ENCODE results near the gene PRR5L. TPM values are rescaled to one million over a fixed set of nuclear protein-coding genes. Genes with fewer than 3 reads are reported as not detected.

Gene PRR5L
- total RNA-seq, 6 experiments from 2014 or later: 19.9 to 27.5 (median 24.9) TPM

DNA sequence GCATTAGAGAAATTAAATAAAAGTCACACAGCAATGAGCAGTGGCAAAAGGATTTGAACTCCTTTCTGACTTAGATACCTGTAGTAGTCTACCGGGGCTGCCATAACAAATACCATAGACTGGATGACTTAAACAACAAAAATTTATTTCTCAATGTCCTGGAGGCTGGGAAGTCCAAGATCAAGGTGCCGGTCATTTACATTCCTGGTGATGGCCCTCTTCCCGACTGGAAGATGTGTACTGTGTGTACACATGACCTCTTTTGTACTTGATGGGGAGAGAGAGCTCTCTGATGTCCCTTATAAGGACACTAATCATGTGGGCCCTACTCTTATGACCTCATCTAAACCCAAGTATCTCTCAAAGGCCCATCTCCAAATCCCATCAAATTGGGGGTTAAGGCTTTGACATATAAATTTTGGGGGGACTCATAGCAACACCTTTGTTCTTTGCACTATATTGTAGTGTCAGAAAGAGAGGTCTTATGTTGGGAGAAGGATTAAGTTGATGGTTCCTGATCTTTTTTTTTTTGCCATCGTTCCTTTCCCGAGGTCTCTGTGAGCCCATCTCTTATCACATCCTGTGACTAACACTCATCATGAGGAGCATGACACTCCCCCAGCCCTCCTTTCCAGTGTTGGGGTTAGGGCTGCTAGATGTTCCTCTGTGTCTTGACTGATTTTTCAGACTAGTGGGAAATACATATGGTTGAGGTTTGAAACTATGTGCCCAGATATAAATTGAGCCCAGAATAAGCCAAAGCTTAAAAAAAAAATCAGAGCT is 109.7 kb downstream of the PRR5L start:
- Mint-ChIP-seq H3K27ac (no peak overlapping the region), H3K4me3 (no peak overlapping the region), H3K4me1 (ENCODE audit: low read depth) (peaks cover 35% of the 10 kb centered on the region), H3K36me3 (ENCODE audit: low read depth) (peaks cover 42% of the 10 kb centered on the region), H3K9me3 (no peaks in the 10 kb centered on the region), H3K27me3 (ENCODE audit: insufficient read depth) (peaks cover 5% of the 10 kb centered on the region; the same call in 1 of the 2 replicates)
- TF ChIP-seq, protein P1, sequence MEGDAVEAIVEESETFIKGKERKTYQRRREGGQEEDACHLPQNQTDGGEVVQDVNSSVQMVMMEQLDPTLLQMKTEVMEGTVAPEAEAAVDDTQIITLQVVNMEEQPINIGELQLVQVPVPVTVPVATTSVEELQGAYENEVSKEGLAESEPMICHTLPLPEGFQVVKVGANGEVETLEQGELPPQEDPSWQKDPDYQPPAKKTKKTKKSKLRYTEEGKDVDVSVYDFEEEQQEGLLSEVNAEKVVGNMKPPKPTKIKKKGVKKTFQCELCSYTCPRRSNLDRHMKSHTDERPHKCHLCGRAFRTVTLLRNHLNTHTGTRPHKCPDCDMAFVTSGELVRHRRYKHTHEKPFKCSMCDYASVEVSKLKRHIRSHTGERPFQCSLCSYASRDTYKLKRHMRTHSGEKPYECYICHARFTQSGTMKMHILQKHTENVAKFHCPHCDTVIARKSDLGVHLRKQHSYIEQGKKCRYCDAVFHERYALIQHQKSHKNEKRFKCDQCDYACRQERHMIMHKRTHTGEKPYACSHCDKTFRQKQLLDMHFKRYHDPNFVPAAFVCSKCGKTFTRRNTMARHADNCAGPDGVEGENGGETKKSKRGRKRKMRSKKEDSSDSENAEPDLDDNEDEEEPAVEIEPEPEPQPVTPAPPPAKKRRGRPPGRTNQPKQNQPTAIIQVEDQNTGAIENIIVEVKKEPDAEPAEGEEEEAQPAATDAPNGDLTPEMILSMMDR (IDR thresholded peaks at IDR 0.05): no peak
- DNase-seq: no peak

DNA sequence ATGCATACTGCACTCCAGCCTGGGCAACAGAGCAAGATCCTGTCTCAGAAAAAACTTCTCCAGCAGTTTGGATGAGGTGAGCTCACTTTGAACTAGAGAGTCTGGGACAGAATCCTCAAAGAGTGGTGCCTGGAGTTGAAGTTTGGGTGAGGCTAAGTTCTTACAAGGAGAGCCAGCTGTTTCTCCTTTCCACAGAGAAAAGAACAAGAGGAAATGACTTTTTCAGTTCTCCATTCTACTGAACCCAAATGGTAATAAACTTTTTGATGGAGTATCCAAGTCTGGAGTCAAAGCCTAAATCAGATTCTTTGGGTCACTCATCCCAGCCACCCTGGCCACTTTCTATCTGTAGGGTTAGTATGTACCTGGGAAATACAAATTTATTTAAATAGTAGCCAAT is 111.3 kb downstream of the PRR5L start:
- H3K27ac Mint-ChIP-seq: no peak overlapping the region
- TF ChIP-seq, protein P1 (IDR thresholded peaks at IDR 0.05): no peak
- H3K36me3 Mint-ChIP-seq (ENCODE audit: low read depth): peaks cover 42% of the 10 kb centered on the region
- no peak for DNase-seq
- H3K9me3 Mint-ChIP-seq: no peaks in the 10 kb centered on the region
- H3K4me1 Mint-ChIP-seq (ENCODE audit: low read depth): peaks cover 47% of the 10 kb centered on the region
- no peak overlapping the region for H3K4me3 Mint-ChIP-seq
- peaks cover 5% of the 10 kb centered on the region; the same call in 1 of the 2 replicates for H3K27me3 Mint-ChIP-seq (ENCODE audit: insufficient read depth)

DNA sequence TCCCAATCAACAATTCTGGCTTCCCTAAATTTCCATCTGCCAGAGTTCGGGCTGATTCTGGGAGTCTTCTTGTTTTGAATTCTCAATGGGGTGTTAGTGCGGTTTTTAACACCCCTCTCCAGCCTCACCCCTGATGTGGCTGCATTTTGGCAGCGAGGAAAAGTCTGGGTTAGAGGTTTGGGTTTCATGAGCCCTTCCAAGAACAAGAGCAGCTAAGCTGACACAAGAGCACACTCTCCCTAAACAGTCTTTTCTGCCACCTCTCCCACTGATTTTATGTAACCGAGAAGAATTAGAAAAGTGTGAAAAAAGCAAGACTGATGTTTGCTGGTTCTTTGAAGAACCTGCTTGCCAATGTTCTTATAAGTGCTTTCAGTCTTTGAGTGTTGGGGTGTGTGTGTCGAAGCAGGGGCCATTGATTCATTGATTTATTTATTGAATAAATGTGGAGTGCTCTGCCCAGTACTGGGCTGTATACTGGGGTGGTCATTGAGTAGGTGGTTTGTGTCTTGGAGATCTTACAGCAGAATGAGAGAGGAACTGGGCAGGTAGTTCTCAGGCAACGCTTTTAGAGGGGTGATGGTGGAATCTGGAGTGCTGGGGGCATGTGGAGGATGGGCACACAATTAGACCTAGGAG is 112.5 kb downstream of the PRR5L start:
- peak overlapping the region; percentile 40 for H3K4me3 Mint-ChIP-seq
- TF ChIP-seq, protein P1 (IDR thresholded peaks at IDR 0.05): no peak
- H3K27ac Mint-ChIP-seq: peak overlapping the region; percentile 57; the same call in 1 of the 2 replicates
- H3K27me3 Mint-ChIP-seq (ENCODE audit: insufficient read depth): peaks cover 5% of the 10 kb centered on the region; the same call in 1 of the 2 replicates
- no peaks in the 10 kb centered on the region for H3K9me3 Mint-ChIP-seq
- H3K4me1 Mint-ChIP-seq (ENCODE audit: low read depth): peaks cover 54% of the 10 kb centered on the region
- peaks cover 39% of the 10 kb centered on the region for H3K36me3 Mint-ChIP-seq (ENCODE audit: low read depth)
- no peak for DNase-seq

DNA sequence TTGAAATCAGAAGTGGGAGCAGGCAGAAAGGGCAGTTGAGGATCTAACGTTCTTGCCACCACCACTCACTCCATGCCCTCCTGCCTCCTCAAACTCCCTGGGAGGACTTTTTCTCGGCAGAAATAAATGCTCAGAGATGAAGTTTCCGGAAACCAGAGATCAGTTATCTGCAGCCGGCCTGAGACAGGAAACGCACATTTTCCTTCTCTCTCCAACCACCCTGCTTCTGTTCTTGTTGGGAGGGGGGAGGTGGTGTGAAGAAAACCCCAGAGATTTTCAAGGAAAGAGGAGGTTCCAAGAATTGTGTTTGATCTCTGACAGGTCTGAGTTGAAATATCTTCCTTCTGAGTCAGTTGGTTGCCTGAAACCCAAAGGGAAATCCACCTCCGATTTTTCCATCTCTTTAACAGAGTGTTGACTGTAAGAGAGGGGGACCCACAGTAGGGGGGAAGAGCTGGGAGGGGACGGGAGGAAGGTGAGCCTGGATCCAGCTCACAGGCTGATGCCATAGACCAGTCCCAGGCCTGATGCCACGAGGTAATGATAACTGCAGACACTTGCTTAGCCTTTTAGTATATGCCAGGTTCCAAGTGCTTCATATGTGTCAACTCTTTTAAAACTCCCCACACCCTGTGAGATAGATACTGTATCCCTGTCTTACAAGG is 113.2 kb downstream of the PRR5L start:
- DNase-seq: no peak
- peak overlapping the region; percentile 40 for H3K4me3 Mint-ChIP-seq
- H3K4me1 Mint-ChIP-seq (ENCODE audit: low read depth): peaks cover 50% of the 10 kb centered on the region
- TF ChIP-seq, protein P1 (IDR thresholded peaks at IDR 0.05): no peak
- H3K27me3 Mint-ChIP-seq (ENCODE audit: insufficient read depth): peaks cover 5% of the 10 kb centered on the region; the same call in 1 of the 2 replicates
- H3K9me3 Mint-ChIP-seq: no peaks in the 10 kb centered on the region
- H3K27ac Mint-ChIP-seq: peak overlapping the region; percentile 57
- peaks cover 34% of the 10 kb centered on the region for H3K36me3 Mint-ChIP-seq (ENCODE audit: low read depth)

DNA sequence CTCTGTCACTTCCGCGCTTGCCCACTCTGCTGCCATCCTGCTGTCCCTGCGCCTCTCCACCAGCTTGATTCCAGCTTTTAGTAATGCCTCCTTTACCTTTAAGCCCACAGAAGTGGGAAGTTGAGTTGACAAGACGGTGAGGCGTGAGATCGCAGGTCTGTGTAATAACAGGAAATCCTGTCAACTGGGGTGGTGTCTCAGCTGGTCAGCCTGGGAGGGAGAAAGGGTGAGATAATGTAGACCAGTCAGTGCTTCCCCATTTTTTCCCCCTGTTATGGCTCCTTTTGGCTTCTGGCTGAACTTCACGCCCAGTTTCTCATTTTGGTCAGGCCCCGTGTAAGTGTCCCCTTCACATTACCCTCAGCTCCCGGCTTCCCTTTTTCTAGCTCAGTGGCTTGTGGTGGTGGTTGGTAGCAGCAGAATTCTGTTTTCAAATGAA is 115.1 kb downstream of the PRR5L start:
- Mint-ChIP-seq H3K36me3 (ENCODE audit: low read depth) (peaks cover 23% of the 10 kb centered on the region), H3K4me3 (no peak overlapping the region), H3K27me3 (ENCODE audit: insufficient read depth) (peaks cover 5% of the 10 kb centered on the region; the same call in 1 of the 2 replicates), H3K9me3 (no peaks in the 10 kb centered on the region), H3K27ac (no peak overlapping the region), H3K4me1 (ENCODE audit: low read depth) (peaks cover 39% of the 10 kb centered on the region)
- TF ChIP-seq, protein P1 (IDR thresholded peaks at IDR 0.05): no peak
- DNase-seq: no peak
